Stimulated activated CD4-positive, alpha-beta T cell treated with anti-CD3 and anti-CD28 coated beads, Interleukin-1b, Interleukin-23, amount 100 ng/mL, for 4 hours (primary cell): ENCODE results near the gene ZBED6.
"Not testable (repeated sequence)": the region's sequence is repeated elsewhere in the genome, so short reads cannot be mapped to it uniquely, and the experiment has no call there.

ENCODE experiments used
- DNase-seq, 2 donors: peaks; one replicate each; pipeline ENCODE4 v3.0.0-alpha.2; 2020; ENCODE audit warnings: low read depth in 2 of 2

The ZBED6 gene

DNA sequence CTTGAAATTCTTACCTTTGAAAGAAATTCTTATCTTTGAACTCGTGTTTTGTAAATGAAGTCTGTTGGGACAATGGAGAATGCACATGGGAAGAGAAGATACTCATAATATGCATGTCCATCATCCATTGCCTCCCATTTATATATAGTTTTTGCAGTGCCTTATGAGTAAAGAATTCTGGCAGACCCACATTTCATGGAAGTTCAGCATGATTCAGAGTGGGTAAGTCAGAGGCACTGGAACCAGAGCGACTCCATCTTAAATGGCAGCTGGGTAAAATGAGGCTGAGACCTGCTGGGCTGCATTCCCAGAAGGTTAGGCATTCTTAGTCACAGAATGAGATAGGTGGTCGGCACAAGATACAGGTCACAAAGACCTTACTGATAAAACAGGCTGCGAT, 16.6 kb upstream of the ZBED6 start:
- no peak for DNase-seq

DNA sequence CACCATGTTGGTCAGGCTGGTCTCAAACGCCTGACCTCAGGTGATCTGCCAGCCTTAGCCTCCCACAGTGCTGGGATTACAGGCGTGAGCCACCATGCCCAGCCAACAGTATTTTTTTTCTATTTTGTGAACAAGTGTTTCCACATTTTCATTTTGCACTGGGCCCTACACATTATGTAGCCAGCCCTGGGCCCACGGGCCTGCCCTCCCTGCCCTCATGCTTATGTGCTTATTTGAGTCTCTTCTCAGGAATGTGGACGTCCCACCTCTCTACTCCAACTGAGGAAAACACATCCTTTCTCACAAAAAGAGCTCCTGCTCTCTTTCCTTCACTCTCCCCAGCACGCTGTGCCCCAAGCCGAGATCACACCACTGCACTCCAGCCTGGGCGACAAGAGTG, 13.5 kb upstream of the ZBED6 start:
- DNase-seq: no peak

DNA sequence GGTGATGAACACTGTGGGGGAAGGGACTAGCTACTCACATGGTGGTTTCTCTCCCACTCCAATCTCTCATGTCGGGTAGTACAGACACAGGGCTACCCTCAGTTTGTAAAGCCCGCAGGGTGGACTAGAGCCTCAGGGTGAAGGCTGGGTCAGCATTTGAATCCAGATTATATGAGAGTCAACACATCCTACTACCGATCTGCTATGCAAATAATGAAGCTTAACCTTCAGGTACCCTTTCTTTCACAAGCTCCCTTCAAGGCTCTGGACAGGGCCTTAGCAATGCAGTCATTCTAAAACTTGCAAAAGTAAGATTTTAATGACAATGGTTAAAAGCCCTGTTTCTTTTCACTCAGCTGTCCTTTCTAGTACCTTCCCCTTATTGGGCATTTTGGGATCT, 5.5 kb upstream of the ZBED6 start:
- DNase-seq: no peak

DNA sequence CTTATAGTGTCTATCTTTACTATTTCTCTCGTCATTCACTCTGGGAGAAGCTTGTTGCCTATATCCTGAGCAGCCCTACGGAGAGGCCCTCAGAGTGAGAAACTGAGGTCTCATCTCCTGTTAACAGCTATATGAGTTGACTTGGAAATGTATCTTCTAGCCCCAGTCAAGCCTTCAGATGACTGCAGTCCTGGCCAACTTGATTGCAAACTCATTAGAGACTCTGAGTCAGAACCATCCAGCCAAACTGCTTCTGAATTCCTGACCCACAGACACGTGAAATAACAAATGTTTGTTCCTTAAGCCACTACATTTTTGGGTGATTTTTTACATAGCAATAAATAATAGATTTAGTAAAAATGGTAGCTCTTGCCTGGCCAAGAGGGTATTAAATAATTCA, 3.9 kb upstream of the ZBED6 start:
- no peak for DNase-seq

DNA sequence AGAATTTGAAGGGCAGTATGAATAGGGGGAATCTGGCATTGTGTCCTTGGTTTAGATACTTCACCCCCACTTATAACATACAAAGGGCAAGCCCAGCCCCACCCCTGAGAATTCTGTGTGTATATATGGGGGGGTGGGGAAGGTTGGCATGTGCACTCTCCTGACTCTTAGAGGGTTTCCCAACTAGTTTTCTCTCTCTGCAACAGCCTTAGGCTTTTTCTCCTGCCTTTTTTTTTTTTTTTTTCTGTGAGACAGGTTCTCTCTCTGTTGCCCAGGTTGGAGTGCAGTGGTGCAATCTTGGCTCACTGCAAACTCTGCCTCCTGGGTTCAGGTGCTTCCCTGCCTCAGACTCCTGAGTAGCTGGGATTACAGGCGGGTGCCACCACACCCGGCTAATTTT, 2.9 kb upstream of the ZBED6 start:
- DNase-seq: no peak

DNA sequence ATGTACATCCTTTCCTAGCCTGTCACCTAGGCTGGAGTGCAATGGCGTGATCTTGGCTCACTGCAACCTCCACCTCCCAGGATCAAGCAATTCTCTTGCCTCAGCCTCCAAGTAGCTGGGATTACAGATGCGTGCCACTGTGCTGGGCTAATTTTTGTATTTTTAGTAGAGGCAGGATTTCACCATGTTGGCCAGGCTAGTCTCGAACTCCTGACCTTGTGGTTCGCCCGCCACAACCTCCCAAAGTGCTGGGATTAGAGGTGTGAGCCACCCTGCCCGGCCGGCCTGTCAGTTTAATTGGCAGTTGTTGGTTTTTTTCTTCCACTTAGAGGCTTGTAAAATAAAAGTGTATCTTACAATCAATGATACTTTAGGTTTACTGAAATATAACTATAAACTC, 1.9 kb upstream of the ZBED6 start:
- DNase-seq: not testable (repeated sequence)

DNA sequence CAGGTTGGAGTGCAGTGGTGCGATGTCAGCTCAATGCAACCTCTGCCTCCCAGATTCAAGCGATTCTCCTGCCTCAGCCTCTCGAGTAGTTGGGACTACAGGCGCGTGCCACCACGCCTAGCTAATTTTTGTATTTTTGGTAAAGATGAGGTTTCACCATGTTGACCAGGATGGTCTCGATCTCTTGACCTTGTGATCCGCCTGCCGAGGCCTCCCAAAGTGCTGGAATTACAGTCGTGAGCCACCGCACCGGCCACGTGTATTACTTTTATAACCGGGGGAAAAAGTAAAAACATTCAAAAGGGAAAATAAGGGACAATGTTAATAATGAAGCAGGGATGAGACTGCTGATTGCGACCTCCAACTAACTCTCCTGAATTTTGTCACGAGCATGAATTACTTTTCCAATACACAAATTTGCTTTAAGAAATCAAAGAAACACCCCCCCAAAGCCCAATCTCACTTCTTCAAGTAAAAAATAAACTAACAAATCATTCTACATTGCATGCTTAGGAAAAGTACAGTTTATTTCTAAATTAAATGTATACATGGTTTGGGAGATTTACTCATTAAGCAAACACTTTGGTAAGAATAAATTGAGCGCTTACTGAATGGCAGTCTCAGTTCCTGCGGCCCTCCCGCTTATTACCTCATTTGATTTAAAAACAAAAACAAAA, 521 bp upstream of the ZBED6 start:
- no peak for DNase-seq

DNA sequence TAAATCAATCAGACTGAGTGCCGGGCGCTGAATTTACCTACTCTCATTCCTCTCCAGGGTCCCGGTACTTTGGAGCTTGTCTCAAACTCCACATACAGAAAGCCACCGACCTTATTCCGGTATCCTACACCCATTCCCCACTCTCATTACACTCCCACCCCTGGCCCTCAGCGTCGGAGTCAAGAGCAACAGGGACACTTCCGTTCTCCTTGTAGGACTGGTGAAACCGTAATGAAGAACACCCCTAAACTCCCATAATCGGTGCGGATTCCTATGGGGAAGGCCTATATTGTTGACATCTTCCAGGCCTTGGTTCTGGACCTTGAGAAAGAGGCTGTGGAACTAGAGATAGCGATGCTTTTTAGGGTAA, 798 bp downstream of the ZBED6 start:
- DNase-seq: peak in 1 of 2 donors; percentile 5

DNA sequence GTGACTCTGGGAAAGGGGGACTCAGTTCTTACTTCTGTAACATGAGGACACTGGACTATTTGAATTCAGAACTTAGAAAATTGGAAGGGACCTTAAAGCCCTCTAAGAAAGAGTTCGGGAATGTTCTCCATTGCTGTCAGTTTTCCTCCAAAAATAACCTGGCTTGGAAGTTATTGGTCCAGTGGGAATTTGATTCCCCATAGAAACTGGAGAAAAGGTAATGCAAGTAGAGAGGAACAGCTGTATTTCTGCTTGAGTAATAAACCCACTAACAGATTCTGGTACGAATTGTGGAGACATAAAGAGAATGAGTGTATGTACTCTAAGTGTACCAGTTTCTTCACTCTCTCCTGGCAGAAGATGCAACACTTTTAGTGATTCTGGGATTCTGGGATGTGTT, 1.8 kb downstream of the ZBED6 start:
- no peak for DNase-seq

DNA sequence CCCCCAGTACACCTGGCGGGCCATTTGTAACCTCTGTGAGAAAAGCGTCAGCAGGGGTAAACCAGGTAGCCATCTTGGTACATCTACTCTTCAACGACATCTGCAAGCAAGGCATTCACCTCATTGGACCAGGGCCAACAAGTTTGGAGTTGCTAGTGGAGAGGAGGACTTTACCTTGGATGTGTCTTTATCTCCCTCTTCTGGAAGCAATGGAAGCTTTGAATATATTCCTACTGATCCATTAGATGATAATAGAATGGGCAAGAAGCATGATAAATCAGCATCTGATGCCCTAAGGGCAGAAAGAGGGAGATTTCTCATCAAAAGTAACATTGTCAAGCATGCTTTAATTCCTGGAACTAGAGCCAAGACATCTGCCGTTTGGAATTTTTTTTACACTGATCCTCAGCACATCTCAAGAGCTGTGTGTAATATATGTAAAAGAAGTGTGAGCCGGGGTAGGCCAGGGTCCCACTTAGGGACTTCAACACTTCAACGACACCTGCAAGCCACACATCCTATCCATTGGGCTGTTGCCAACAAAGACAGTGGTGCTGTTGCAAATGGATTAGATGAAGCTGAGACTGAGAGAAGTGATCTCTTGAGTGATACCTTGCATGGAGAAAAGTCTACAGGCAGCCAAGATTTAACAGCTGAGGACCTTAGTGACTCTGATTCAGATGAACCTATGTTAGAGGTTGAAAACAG, 2.7 kb downstream of the ZBED6 start:
- no peak for DNase-seq

DNA sequence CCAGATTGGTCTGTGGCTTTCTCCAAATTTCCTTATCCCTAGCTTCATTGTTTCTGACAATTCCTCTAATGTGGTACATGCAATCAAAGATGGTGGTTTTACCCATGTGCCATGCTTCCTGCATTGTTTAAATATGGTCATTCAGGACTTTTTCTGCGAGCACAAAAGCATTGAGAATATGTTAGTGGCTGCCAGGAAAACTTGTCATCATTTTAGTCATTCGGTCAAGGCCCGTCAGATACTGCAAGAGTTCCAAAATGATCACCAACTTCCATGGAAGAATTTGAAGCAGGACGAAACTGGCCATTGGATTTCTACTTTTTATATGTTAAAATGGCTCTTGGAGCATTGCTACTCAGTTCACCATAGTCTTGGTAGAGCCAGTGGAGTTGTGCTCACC, 3.7 kb downstream of the ZBED6 start:
- no peak for DNase-seq

DNA sequence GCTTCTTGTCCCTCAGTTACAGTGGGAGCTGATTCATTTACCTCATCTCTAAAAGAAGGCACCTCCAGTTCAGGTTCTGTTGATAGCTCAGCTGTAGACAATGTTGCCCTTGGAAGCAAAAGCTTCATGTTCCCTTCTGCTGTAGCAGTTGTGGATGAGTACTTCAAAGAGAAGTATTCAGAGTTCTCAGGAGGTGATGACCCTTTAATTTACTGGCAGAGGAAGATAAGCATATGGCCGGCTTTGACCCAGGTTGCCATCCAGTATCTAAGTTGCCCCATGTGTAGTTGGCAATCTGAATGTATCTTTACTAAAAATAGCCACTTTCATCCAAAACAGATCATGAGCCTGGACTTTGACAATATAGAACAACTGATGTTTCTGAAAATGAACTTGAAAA, 4.5 kb downstream of the ZBED6 start:
- no peak for DNase-seq

DNA sequence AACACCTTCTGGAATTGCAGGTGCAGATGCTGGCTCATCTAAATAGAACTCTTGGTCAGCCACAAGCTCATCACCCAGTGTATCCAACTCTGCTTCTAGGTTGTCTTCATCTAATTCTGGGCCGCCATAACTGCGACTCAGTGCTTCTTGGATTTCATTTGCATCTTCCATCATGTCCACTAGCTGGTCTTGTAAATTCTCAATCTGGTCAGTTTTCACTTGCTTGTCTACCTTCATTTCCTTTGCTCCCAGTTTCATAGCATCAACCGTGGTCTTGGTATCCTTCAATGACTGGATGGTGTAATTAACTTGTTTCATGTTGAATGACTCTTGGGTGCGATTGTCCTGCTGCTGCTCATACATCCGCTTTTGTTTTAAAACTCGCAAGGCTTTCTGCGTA, 10.3 kb downstream of the ZBED6 start:
- no peak for DNase-seq

DNA sequence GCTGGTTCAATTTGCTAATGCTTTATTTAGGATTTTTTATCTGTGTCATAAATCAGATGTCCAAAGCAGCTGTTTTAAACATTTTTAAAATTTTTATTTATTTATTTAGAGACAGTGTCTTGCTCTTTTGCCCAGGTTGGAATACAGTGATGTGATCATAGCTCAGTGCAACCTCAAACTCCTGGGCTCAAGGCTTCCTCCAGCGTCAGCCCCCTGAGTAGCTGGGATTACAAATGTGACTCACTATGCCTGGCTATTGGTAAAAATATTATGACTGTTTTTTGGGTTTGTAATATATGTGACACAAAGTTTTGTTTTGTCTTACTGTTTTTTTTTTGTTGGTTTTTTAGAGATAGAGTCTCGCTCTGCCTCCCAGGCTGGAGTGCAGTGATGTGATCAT, 11.8 kb downstream of the ZBED6 start:
- DNase-seq: no peak

DNA sequence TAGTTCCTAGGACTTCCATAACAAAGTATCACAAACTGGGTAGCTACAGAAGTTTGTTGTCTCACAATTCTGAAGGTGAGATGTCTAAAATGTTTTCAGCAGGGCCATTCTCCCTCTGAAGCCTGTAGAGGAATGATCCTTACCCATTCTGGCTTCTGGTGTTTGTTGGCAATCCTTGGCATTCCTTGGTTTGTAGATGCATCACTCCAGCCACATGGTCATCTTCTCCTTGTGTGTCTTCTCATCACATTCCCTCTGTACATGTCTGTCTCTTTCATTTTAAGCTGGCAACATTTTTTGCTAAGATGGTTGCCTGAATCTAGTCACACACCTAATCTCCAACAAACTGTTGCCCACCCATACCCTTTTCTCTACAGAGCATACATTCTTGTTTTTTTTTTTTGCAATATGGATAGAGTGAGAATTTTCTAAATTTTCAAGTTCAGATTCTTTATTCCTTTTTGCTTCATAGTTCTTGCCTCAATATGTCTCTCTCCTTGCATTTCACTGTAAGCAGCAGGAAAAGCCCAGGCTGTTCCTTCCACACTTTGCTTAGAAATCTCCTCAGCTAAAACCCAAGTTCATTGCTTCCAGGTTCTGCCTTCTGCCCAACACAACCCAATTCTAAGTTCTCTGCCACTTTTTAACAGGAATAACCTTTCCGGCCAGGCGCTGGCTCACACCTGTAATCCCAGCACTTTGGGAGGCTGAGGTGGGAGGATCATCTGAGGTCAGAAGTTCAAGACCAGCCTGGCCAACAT, 18.3 kb downstream of the ZBED6 start:
- DNase-seq: no peak

DNA sequence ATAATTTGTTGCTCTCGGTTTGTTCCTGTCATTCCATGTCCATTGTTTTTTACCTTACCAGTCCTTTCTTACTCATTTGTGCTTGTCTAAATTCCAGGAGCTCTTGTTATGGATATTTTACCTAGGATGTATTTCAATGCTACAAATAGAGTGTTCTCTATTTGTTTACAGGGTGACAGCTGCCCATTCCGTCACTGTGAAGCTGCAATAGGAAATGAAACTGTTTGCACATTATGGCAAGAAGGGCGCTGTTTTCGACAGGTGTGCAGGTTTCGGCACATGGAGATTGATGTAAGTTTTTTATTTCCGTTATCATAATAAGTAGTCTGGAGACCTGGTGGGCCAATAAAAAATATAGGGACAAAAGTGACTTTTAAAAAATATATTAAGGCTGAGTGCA, 23.0 kb downstream of the ZBED6 start:
- no peak for DNase-seq

DNA sequence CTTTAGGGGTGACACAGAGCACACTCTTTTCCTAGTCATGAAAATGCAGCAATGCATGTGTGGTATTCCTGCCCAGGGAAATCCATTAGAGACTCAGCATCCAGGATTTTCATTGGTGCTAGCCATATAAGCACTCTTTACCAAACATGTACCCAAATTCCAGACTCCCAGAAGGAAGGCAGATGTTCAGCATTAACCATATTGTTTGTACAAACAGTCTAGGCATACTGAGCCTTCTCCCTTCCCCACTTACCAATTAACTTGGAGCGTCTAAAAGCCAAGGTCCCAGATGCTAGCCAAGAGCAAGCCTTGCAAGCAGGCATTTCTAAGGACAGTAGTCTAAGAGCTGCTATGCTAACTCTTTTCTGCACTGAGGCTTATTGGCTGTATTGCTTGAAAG, 27.9 kb downstream of the ZBED6 start:
- DNase-seq: no peak

DNA sequence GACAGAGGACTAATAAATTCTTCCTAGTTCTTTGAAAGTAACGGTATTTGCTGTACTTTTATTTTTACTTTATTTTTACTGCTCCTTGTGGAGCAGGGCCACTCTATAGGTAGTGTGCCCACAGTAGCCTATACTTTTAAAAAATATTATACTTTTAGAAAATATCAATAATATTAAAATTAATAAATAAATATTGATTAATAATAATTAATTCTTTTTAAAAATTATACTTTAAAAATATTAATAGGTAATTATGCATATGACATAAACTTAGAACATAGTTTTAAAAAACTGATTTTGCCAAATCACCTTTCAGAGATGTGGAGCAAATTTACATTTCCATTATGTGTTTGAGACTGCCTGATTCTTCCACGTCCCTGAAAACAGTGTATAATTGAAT, 30.8 kb downstream of the ZBED6 start:
- DNase-seq: no peak

DNA sequence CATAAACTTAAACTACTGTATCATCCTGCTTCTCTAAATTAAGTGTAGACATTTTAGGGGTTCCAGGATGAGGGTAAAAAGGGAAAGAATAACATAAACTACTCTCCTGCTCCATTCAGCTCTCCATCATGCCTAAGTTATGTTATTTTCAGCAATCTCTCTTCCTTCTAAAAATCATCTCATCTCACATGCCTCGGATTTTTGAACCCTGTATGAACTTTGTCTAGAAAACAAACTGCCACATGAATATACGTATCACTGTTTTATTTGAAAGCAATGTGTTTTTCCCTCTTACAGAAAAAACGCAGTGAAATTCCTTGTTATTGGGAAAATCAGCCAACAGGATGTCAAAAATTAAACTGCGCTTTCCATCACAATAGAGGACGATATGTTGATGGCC, 32.6 kb downstream of the ZBED6 start:
- DNase-seq: no peak

DNA sequence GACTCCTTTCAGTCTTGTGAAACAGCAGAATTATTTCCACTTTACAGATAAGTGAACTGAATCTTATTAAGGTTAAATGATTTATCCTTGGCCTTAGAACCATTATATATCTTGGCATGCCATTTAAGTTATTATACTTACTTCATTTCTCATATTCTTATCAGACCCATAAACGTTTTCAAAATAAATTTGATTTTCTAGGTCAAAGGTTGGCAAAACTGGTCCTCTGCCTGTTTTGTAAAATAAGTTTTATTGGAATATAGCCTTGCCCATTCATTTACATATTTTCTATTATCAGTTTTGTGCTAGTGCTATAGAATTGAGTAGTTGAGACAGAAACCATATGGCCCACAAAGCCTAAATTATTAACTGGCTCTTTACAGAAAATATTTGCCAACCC, 33.1 kb downstream of the ZBED6 start:
- no peak for DNase-seq

DNA sequence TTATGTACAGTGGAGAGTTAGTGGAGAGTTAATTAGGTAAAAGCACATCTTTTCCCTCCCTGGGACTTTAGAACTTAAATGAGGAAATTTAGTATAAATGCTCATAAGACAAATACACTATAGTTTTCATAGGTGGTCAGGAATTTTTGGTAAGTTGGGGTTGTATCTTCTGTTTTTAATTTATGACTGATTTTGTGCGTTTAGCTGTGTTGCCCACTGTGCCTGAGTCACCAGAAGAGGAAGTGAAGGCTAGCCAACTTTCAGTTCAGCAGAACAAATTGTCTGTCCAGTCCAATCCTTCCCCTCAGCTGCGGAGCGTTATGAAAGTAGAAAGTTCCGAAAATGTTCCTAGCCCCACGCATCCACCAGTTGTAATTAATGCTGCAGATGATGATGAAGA, 33.8 kb downstream of the ZBED6 start:
- DNase-seq: not testable (repeated sequence)

DNA sequence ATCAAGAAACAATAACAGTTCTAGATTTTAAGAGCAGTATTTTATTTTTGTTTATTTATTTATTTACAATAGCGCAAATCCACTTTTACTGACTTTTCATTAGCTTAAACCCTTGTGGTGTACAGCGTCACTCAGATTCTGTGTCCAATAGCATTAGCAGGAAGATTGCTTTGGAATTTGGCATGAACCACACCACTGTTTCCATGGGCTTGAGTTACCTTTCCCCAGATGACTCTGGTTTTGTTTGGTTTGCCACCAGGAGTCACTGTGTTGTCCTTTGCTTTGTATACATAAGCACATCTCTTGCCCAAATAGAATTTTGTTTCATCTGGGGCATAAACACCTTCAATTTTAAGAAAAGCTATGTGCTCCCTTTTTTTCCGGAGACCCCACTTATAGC, 40.1 kb downstream of the ZBED6 start:
- DNase-seq: no peak

DNA sequence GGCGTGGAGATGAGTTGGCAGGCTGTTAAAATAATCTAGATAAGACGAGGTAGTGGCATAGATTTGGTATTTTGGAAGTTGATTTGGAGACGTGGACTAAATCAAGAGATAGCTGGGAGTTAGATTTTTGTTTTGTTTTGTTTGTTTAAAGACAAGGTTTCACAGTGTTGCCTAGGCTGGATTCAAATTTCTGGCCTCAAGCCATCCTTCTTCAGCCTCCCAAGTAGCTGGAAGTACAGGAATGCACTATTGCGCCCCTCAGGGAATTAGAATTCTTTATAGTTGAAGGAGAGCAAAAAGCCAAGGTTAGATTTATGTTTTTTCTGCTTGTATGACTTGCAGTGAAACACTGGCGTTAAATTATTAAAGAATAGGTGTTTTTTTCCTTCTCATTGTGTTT, 43.7 kb downstream of the ZBED6 start:
- no peak for DNase-seq
